GM19351 (cell line): ENCODE measurements around the gene AHNAK2.
"Not testable (repeated sequence)": the region's sequence is repeated elsewhere in the genome, so short reads cannot be mapped to it uniquely, and the experiment has no call there.

Source experiments
- ATAC-seq: cut with Tn5 transposase; IDR thresholded peaks from one replicate; pipeline ENCODE4 v1.9.1; 2021; ENCODE audit warnings: mild to moderate bottlenecking, moderate library complexity; ENCODE audit not compliant: unreplicated experiment

Gene AHNAK2

GRCh38 chr14:104977681-104978653, at the start of gene AHNAK2:
Gene AHNAK2, minus strand, starts transcription at chr14:104978374. Its CDS starts 137 bp downstream, at chr14:104978237.
- no peak for ATAC-seq

DNA sequence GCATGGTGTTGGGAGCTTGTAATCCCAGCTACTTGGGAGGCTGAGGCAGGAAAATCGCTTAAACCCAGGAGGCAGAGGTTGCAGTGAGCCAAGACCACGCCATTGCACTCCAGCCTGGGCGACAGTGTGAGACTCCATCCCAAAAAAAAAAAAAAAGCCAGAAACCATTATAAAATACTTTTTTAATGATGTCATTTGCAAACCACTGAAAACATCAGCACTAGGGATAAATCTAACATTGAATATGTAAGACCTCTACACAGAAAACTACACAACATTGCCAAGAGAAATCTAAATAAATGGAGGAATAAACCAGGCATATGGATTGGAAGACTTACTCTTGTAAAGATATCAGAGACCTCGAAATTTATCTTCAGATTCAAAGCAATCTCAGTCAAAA, 49.5 kb upstream of the AHNAK2 start:
- ATAC-seq, result not testable (repeated sequence)

GRCh38 chr14:105026802-105027563, 48.8 kb upstream of the AHNAK2 start:
- no peak for ATAC-seq

- ATAC-seq, result peak; percentile 39
Measured at GRCh38 chr14:105026033-105026785, 48.0 kb upstream of the AHNAK2 start.

DNA sequence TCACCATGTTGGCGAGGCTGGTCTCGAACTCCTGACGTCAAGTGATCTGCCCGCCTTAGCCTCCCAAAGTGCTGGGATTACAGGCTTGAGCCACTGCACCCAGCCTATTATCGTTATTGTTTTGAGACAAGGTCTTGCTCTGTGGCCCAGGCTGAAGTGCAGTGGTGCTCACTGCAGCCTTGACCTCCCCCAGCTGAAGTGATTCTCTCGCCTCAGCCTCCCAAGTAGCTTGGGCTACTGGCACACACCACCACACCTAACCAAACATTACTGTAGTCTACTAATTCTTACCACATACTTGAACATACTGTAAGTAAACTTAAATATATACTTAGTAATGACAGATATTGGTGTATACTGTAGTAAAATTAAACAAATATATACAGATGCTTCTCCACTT, 47.3 kb upstream of the AHNAK2 start:
- ATAC-seq, result no peak

DNA sequence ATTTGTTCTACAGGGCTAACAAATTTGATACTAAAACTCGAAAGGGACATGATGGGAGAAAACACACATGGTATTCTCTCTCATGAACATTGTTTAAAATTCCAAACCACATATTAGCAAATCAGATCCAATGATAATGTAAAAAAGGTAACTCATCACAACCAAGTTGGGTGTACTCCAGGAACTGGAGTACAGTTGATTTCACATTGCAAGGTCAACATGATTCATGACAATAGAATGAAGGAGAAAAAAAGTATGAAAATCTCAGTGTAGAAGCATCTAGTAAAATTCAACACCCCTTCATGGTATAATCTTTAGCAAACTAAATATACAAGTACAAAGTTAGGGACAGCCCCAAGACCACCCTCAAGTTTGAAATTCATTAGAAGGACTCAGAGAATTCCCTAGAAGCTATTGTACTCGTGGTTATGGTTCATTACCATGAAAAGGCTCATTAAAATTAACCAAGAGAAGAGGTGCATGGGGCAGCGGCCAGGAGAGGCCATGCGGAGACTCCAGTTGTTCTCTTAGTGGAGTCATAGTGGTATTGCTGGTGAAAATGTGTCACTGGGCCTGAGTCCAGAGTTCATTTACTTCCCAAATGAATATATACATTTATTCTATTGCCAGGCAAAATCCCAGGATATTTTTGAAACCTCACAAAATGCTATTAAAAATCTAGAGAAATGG, 45.8 kb upstream of the AHNAK2 start:
- no peak for ATAC-seq

- ATAC-seq, result no peak
Measured at GRCh38 chr14:105023144-105023543, 45.0 kb upstream of the AHNAK2 start.

DNA sequence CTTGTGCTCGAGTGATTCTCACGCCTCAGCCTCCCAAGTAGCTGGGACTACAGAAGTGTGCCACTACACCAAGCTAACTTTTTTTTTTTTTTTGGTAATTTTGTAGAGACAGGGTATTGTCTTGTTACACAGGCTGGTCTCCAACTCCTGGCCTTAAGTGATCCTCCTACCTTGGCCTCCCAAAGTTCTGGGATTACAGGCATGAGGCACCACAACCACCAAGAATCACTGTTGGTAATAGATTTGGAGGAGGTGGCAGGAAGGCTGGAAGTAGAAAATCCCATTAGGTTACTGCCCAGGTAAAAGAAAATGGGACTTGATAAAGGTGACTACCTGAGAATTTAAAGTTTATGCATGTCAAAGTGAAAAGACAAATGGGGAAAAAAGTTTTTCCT, 44.1 kb upstream of the AHNAK2 start:
- ATAC-seq, result no peak

DNA sequence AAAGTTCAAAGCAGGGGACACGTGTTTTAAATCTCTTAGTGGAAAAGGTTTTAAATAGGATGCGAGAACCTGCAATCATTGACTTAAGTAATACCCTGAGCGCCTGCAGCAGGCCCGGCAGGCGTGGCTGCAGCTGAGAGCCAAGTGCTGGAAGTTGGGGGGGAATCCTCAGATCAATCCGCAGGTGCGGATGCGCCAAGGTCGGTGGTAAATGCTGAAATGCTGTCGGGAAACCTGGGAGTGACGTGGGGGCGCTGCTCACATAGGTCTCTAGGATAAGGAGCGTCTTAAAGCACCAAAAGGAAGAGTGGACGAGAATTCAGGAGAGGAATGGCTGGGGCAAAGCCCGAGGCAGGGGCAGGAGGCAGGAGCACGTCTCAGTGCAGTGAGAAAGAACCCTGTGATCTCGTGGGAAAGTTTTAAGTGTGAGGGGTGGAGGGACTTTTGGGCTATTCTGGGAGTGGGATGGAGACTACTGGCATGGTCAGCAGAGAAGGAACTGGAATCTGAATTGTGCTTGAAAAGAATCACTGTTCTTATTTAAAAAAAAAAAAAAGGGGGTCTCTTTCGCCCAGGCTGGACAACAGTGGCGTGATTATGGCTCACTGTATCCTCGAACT, 43.6 kb upstream of the AHNAK2 start:
- no peak for ATAC-seq

- peak; percentile 70 for ATAC-seq
Measured at GRCh38 chr14:105020815-105021655, 42.9 kb upstream of the AHNAK2 start, which contains the start of gene CDCA4. Gene CDCA4, minus strand, starts transcription at chr14:105021083. Its CDS starts 9,154 bp downstream, at chr14:105011929.

DNA sequence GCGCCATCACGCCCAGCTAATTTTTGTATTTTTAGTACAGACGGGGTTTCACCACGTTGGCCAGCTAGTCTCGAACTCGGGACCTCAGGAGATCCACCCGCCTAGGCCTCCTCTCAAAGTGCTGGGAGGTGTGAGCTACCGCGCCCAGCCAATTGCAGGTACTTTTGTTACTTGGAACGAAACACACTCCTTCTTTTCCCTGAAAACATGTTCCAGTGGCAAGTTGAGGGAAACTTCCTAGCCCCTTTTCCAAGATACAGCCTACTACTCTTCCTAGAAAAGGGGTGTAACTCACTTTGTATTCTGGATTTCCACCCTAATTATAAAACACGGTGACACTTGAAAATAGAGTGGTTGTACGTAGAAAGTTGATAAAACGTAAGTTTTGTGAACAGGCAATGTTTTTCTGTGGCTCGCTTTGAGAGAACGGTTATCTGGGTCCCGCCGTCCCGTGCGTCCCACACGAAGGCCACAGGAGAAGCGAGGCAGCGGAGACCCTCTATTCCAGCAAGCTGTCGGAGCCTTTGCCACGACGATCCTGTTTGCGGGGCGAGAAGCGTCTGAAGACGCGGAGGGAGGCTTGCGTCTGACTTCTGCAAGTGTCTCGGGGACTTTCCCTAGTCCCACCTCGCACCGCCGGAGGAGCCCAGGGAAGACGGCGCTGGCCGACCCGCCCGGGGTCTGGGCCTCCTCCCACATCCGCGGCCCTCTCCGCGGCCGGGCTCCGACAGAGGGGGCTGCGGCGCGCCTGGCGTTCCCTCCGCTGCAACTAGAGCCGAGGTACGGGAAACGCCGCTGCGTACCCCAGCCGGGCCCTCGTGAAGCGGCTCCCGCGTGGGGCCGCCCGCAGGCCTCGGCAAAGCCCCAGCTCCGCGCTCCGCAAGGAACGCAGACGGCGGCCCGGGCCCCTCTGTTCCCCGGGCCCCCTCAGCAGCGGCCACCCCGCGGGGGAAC, 42.0 kb upstream of the AHNAK2 start:
- ATAC-seq, result peak; percentile 20

GRCh38 chr14:105018414-105018813, 40.2 kb upstream of the AHNAK2 start:
- no peak for ATAC-seq

DNA sequence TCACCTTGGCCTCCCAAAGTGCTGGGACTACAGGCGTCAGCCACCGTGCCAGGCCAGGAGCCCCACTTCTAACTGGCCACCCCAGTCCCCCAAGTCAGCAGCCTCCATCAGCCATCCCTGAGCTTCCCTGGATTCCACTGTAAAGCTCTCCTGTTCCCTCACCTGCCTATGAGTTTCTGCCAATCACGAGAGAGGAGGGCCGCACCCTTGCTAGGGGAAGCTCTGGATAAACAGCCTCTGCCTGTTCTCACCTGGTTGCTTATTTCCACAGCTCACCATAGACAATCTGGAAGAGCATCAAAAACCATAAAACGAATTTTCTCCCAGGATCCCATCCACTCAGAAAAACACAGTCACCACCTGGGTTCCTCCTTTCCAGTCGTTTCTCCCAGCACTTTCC, 37.7 kb upstream of the AHNAK2 start:
- ATAC-seq, result no peak

GRCh38 chr14:105015242-105015641, 37.1 kb upstream of the AHNAK2 start:
- no peak for ATAC-seq

DNA sequence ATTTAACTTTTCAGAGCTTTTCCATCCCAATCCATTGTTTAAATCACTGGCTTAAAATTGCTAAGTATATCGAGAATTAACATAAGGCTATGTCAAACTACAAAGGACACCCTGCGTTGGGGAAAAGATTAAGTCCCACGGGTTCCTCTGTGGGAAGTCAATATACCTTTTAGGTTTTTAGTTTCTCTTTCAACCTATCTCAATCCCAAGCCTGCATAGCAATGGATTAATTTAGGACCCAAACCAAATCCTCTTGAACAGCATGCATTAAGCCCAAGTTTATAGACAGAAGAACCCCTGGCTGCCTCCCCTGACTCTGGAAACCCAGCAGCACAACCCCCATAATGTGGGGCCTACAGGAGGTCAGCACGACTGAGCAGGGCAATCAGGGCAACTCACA, 36.5 kb upstream of the AHNAK2 start:
- no peak for ATAC-seq

GRCh38 chr14:105014032-105014431, 35.9 kb upstream of the AHNAK2 start:
- no peak for ATAC-seq

GRCh38 chr14:105013150-105013785, 35.1 kb upstream of the AHNAK2 start:
- no peak for ATAC-seq
